Measurements from ENCODE around the gene DMAP1.
A peak's percentile ranks its signal among the peaks of the same experiment; 100 is the strongest.

DMAP1 gene

DNA sequence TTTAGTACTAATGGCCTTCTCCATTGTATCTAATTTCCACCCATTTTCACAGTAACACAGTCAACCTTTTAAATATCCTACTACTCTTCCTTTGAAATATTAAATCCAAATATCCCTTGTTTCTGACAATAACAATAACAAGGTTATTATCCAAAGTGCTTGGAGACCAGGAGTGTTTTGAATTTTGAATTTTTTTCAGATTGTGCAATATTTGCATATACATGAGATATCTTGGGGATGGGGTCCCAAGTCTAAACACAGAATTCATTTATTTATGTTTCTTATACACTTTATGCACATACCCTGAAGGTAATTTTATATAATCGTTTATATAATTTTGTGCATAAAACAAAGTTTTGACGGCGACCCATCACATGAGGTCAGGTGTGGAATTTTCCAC lies 17.5 kb downstream of the DMAP1 start:
- TF ChIP-seq CTCF (IDR thresholded peaks at IDR 0.05), result no peak
- H3K27me3 ChIP-seq, result no peaks in the 10 kb centered on the region
- intact Hi-C loops (cut with DNase I; ENCODE audit: low total_unique reads), result no loop called here
- no peaks in the 10 kb centered on the region for H3K4me1 ChIP-seq
- no peak for DNase-seq
- no peak overlapping the region for H3K4me3 ChIP-seq
- no peaks in the 10 kb centered on the region for H3K9me3 ChIP-seq
- H3K27ac ChIP-seq, result no peak overlapping the region
- H3K36me3 ChIP-seq, result peaks cover 0 to 28% (median 0%) of the 10 kb centered on the region in 3 donors

DNA sequence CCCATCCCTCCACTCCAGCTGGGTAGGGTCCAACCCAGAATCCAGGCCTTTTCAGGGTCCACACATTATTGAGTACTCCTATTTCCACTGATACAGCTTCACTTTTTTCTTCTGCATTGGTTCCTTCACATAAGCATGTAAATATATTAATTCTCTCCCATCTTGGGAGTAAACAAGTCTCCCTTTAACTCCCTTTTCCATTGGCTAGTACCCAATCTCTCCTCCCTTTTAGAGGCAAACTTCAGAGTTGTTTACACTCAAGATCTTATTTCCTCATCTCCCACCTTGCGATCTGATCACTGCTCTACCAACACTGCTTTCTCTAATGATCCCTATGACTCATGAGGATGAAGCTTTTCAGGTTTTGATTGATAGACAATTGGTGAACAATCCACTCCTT lies 20.3 kb downstream of the DMAP1 start:
- H3K36me3 ChIP-seq, result peaks cover 0 to 28% (median 0%) of the 10 kb centered on the region in 3 donors
- peaks cover 0 to 13% (median 10%) of the 10 kb centered on the region in 4 donors for H3K4me1 ChIP-seq
- no peaks in the 10 kb centered on the region for H3K9me3 ChIP-seq
- DNase-seq, result no peak
- intact Hi-C loops (cut with DNase I; ENCODE audit: low total_unique reads), result no loop called here
- no peaks in the 10 kb centered on the region for H3K27me3 ChIP-seq
- no peak overlapping the region for H3K4me3 ChIP-seq
- H3K27ac ChIP-seq, result no peak overlapping the region
- no peak for TF ChIP-seq CTCF (IDR thresholded peaks at IDR 0.05)

DNA sequence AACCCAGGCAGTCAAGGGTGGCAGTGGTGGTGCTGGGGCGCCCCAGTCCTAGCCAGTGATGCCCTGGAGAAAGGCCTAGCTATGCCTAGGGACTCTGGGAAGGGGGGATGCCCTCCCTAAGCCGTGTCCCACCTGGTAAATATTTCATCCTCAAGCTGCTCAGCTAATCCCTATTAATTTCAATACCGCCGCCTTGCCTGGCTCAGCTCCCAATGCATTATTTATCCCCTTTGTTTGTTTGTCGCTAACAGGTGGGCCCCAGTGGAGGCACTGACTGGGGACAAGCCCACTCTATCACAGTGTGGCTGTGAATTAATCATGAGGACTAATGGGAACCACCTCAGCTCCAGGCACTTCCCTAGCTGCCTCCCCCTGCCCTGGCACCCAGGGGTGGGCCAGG lies 22.5 kb downstream of the DMAP1 start:
- no peaks in the 10 kb centered on the region for H3K27me3 ChIP-seq
- H3K9me3 ChIP-seq, result no peaks in the 10 kb centered on the region
- no peak for DNase-seq
- H3K27ac ChIP-seq, result no peak overlapping the region
- peaks cover 0 to 18% (median 0%) of the 10 kb centered on the region in 3 donors for H3K36me3 ChIP-seq
- TF ChIP-seq CTCF (IDR thresholded peaks at IDR 0.05), result no peak
- H3K4me3 ChIP-seq, result no peak overlapping the region
- H3K4me1 ChIP-seq, result peaks cover 5 to 35% (median 33%) of the 10 kb centered on the region in 4 donors
- intact Hi-C loops (cut with DNase I; ENCODE audit: low total_unique reads), result no loop called here

DNA sequence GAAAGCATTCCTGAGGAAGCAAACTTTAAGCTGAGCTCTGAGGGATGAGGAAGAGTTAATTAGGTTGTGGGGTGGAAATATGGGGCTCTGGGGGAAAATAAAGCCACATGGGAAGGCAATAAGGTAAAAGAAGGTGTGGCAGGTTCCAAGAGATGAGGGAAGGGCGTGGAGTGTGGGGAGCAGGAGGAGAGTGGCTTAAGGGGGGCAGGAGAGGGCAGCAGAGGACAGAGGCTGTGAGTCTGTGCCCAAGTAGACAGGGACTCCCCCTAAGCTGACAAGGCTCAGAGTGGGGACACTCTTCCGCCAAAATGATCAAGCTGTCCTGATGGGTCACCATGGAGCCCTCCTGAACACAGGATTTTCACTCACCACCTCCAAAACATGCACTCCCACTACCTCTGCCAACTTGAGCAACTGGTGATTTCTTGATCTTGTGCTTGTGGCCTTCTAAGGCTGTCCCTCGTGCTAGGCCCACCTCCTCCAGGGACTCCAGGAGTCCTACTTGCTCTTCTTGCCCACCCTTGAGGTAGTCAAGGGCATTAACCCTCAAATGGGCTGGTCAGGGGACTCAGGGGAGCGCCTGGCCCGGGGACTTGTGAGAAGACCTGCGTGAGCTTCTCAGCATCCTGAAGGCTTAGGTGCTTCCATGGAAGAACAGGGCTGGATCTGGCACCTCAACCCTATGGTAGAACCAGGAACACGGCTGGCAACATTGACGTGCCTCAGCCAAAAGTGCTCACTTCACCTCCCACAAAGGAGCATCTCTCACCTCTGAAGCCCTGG lies 23.4 kb downstream of the DMAP1 start:
- Histone ChIP-seq H3K27me3 (no peaks in the 10 kb centered on the region), H3K4me3 (no peak overlapping the region), H3K9me3 (no peaks in the 10 kb centered on the region), H3K4me1 (peaks cover 6 to 44% (median 40%) of the 10 kb centered on the region in 4 donors), H3K27ac (no peak overlapping the region), H3K36me3 (peaks cover 0 to 12% (median 0%) of the 10 kb centered on the region in 3 donors)
- no peak for TF ChIP-seq CTCF (IDR thresholded peaks at IDR 0.05)
- DNase-seq, result peak in 1 of 2 donors; percentile 33
- intact Hi-C loops (cut with DNase I; ENCODE audit: low total_unique reads), result no loop called here

DNA sequence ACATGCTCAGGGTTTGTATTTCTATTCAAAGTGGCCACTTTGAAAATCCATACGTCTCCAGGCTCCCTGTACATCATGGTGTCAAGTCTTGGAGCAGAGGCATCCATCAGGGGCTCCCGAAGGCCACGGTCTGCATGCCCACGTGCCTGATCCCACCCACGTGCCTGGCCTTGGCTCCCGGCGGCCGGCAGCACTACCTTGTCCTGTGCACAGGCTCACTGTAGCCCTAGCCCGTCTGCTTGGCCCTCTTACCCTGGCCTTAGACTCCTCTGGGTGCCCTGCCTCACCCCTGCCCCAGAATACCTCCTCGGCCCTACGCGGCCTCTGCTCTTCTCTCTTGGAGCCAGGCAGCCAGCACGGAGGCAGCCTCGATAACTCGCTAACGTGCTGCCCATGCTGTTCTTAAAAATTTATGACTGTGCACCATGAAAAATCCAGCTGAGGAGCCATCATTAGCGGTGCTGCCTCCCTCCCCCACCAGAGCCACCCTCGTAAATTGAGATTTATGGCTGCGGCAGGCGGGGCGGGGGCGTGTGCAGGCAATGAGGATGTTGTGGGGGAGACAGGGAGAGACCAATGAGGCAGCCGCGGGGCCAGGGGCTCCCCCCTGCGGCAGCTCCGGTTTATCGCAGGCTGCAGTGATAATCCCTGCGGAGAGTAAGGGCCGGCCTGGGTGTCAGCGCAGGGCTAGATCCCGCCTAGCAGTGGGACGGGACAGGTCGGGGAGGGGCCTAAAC lies 24.6 kb downstream of the DMAP1 start:
- Histone ChIP-seq H3K4me3 (peak overlapping the region; percentile 21 to 35), H3K9me3 (no peaks in the 10 kb centered on the region), H3K27ac (peak overlapping the region; percentile 73 to 87), H3K4me1 (peaks cover 6 to 55% (median 40%) of the 10 kb centered on the region in 4 donors), H3K36me3 (peaks cover 0 to 6% (median 0%) of the 10 kb centered on the region in 3 donors), H3K27me3 (no peaks in the 10 kb centered on the region)
- DNase-seq, result peak; percentile 31 to 83
- intact Hi-C loops (cut with DNase I; ENCODE audit: low total_unique reads), result no loop called here
- peak; percentile 57 to 67 for TF ChIP-seq CTCF (IDR thresholded peaks at IDR 0.05)
